Measurements from ENCODE around the gene RNASEH2C.
"Not testable (repeated sequence)": the region's sequence is repeated elsewhere in the genome, so short reads cannot be mapped to it uniquely, and the experiment has no call there.

RNASEH2C gene

DNA sequence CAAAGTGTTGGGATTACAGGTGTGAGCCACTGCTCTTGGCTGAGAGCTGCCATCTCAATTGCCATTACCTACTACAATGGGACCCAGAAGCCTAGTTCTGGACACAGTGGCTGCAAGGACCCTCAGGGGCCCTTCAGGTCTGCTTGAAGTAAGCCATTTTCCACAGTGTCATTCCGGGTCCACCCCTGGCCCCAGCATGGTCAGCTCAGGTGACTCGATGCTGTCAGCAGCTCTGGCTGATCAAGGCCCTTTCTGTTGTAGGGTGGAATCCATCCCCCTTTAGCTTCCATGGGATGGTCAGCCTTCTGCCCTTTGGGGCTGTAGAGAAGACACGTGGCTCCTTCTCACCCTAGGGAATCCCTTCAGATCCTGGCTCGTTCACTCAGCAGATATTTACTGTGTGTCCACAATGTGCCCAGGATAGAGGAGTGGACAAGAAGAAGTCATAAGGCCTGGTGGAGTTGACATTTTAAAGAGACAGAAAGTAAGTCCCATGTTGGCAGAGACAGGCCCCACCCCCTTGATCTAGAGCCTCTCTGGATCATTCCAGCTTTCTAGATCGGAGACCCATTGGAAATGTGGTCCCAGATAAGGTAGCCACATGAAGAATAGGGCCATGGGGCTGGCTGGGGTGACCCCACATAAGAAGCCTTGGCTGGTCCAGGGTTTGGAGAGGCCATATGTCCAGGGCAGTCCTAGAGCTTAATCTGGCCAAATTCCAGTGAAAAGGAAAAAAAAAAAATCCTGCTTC is 23.6 kb downstream of the RNASEH2C start:
- H3K4me3 ChIP-seq (ENCODE audit: low read depth in 1 of 2, low read length in 2 of 2), result no peak overlapping the region
- peaks cover 9 to 22% of the 10 kb centered on the region in 2 donors for H3K4me1 ChIP-seq (ENCODE audit: control insufficient read depth in 1 of 2, insufficient read depth in 2 of 2, low read length in 2 of 2)
- H3K36me3 ChIP-seq (ENCODE audit: control insufficient read depth in 1 of 2, insufficient read depth in 2 of 2, low read length in 2 of 2), result no peaks in the 10 kb centered on the region
- no peaks in the 10 kb centered on the region for H3K27me3 ChIP-seq (ENCODE audit: control insufficient read depth in 1 of 2, insufficient read depth in 2 of 2, low read length in 2 of 2)
- H3K27ac ChIP-seq (ENCODE audit: low read depth, low read length), result no peak overlapping the region
- H3K9ac ChIP-seq (ENCODE audit: low read depth in 1 of 2, low read length in 2 of 2), result no peak overlapping the region
- no peaks in the 10 kb centered on the region for H3K9me3 ChIP-seq (ENCODE audit: control insufficient read depth in 1 of 2, low read length in 2 of 2)

DNA sequence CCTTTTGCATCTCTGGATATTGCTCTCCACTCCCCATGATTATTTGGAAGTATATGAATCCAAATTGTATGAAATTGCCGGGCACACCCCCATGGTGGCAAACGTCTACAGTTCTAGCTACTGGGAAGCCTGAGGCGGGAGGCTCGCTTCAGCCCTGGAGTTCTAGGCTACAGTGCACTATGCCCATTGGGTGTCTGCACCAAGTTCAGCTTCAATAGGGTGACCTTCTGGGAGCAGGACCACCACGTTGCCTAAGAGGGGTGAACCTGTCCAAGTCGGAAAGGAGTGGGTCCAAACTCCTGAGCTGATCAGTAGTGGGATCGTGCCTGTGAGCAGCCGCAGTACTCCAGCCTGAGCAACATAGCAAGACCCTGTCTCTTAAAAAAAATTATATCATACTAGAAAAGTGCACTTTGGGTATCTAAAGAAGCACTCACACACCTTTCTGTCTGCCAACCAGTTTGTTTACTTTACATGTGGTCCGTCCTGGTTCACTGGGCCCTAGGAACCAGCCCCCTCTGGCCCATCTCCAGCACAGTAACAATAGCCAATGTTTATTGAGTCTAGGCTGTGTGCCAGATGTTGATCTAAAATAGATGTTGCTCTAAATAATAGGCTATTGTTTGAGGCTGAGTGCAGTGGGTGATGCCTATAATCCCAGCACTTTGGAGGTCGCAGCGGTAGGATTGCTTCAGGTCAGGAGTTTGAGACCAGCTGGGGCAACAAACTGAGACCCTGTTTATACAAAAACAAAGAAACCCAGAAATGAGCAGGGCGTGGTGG is 24.9 kb downstream of the RNASEH2C start:
- Histone ChIP-seq H3K4me3 (ENCODE audit: low read depth in 1 of 2, low read length in 2 of 2) (no peak overlapping the region), H3K4me1 (ENCODE audit: control insufficient read depth in 1 of 2, insufficient read depth in 2 of 2, low read length in 2 of 2) (peaks cover 9 to 22% of the 10 kb centered on the region in 2 donors), H3K9me3 (ENCODE audit: control insufficient read depth in 1 of 2, low read length in 2 of 2) (no peaks in the 10 kb centered on the region), H3K27ac (ENCODE audit: low read depth, low read length) (no peak overlapping the region), H3K36me3 (ENCODE audit: control insufficient read depth in 1 of 2, insufficient read depth in 2 of 2, low read length in 2 of 2) (no peaks in the 10 kb centered on the region), H3K9ac (ENCODE audit: low read depth in 1 of 2, low read length in 2 of 2) (no peak overlapping the region), H3K27me3 (ENCODE audit: control insufficient read depth in 1 of 2, insufficient read depth in 2 of 2, low read length in 2 of 2) (no peaks in the 10 kb centered on the region)

- H3K9ac ChIP-seq (ENCODE audit: low read depth in 1 of 2, low read length in 2 of 2), result peak overlapping the region in 1 of 2 donors; percentile 46
- H3K36me3 ChIP-seq (ENCODE audit: control insufficient read depth in 1 of 2, insufficient read depth in 2 of 2, low read length in 2 of 2), result no peaks in the 10 kb centered on the region
- peaks cover 9 to 22% of the 10 kb centered on the region in 2 donors for H3K4me1 ChIP-seq (ENCODE audit: control insufficient read depth in 1 of 2, insufficient read depth in 2 of 2, low read length in 2 of 2)
- H3K4me3 ChIP-seq (ENCODE audit: low read depth in 1 of 2, low read length in 2 of 2), result peak overlapping the region; percentile 49 to 54
- no peaks in the 10 kb centered on the region for H3K27me3 ChIP-seq (ENCODE audit: control insufficient read depth in 1 of 2, insufficient read depth in 2 of 2, low read length in 2 of 2)
- H3K27ac ChIP-seq (ENCODE audit: low read depth, low read length), result no peak overlapping the region
- no peaks in the 10 kb centered on the region for H3K9me3 ChIP-seq (ENCODE audit: control insufficient read depth in 1 of 2, low read length in 2 of 2)
Observed at GRCh38 chr11:65692367-65692766, 28.2 kb downstream of the RNASEH2C start.

DNA sequence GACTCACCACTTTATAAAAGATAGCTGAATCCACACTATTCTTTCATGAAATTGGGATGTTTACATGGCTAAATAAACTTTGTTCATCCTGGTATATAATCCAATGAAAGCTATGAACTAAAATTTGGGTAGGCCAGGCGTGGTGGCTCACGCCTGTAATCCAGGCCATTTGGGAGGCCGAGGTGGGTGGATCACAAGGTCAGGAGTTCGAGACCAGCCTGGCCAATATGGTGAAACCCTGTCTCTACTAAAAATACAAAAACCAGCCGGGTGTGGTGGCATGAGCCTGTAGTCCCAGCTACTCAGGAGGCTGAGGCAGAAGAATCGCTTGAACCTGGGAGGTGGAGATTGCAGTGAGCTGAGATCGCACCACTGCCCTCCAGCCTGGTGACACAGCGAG is 28.8 kb downstream of the RNASEH2C start:
- not testable (repeated sequence) for H3K9ac ChIP-seq (ENCODE audit: low read depth in 1 of 2, low read length in 2 of 2); H3K27ac ChIP-seq (ENCODE audit: low read depth, low read length); H3K36me3 ChIP-seq (ENCODE audit: control insufficient read depth in 1 of 2, insufficient read depth in 2 of 2, low read length in 2 of 2); H3K27me3 ChIP-seq (ENCODE audit: control insufficient read depth in 1 of 2, insufficient read depth in 2 of 2, low read length in 2 of 2); H3K4me3 ChIP-seq (ENCODE audit: low read depth in 1 of 2, low read length in 2 of 2); H3K9me3 ChIP-seq (ENCODE audit: control insufficient read depth in 1 of 2, low read length in 2 of 2)
- H3K4me1 ChIP-seq (ENCODE audit: control insufficient read depth in 1 of 2, insufficient read depth in 2 of 2, low read length in 2 of 2), result peaks cover 9 to 22% of the 10 kb centered on the region in 2 donors

GRCh38 chr11:65685981-65686380 is 34.6 kb downstream of the RNASEH2C start:
- no peaks in the 10 kb centered on the region for H3K36me3 ChIP-seq (ENCODE audit: control insufficient read depth in 1 of 2, insufficient read depth in 2 of 2, low read length in 2 of 2)
- H3K9me3 ChIP-seq (ENCODE audit: control insufficient read depth in 1 of 2, low read length in 2 of 2), result no peaks in the 10 kb centered on the region
- H3K4me3 ChIP-seq (ENCODE audit: low read depth in 1 of 2, low read length in 2 of 2), result no peak overlapping the region
- no peaks in the 10 kb centered on the region for H3K27me3 ChIP-seq (ENCODE audit: control insufficient read depth in 1 of 2, insufficient read depth in 2 of 2, low read length in 2 of 2)
- H3K4me1 ChIP-seq (ENCODE audit: control insufficient read depth in 1 of 2, insufficient read depth in 2 of 2, low read length in 2 of 2), result no peaks in the 10 kb centered on the region
- no peak overlapping the region for H3K27ac ChIP-seq (ENCODE audit: low read depth, low read length)
- no peak overlapping the region for H3K9ac ChIP-seq (ENCODE audit: low read depth in 1 of 2, low read length in 2 of 2)

DNA sequence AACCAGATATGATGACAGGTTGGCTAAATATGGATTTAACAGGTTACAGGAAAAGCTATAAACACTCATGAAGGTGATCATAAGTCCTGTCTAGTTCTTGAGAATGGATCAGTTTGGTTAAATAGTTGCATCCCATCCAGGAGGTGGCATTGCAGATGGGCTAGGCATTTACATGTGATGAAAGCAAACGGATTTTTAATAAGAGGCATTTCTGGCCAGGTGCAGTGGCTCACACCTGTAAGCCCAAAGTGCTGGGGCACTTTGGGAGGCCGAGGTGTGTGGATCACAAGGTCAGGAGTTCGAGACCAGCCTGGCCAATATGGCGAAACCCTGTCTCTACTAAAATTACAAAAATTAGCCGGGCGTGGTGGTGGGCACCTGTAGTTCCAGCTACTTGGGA is 37.1 kb downstream of the RNASEH2C start:
- not testable (repeated sequence) for H3K4me1 ChIP-seq (ENCODE audit: control insufficient read depth in 1 of 2, insufficient read depth in 2 of 2, low read length in 2 of 2); H3K9ac ChIP-seq (ENCODE audit: low read depth in 1 of 2, low read length in 2 of 2); H3K9me3 ChIP-seq (ENCODE audit: control insufficient read depth in 1 of 2, low read length in 2 of 2); H3K4me3 ChIP-seq (ENCODE audit: low read depth in 1 of 2, low read length in 2 of 2); H3K27me3 ChIP-seq (ENCODE audit: control insufficient read depth in 1 of 2, insufficient read depth in 2 of 2, low read length in 2 of 2); H3K36me3 ChIP-seq (ENCODE audit: control insufficient read depth in 1 of 2, insufficient read depth in 2 of 2, low read length in 2 of 2); H3K27ac ChIP-seq (ENCODE audit: low read depth, low read length)

DNA sequence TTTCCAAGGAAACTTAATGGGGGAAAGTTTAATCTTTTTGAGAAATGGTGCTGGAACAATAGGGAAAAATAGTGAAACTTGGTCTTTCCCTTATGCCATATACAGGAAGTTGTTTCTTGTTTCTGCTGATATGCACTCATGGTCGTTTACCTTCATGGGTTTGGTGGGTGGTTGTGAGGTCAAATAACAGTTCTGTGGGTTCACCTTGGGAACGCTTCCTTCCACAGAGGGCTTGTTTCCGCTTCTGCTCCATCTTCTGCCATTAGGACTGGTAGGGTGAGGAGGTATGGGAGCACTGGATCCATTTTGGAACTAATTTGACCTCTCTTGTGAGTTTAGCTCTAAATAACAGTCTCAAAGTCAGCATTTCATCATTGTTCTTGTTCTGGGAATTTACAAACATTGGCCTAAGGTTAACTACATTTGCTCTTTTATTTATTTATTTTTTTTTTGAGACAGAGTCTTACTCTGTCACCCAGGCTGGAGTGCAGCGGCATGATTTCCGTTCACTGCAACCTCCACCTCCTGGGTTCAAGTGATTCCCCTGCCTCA is 40.3 kb downstream of the RNASEH2C start:
- Histone ChIP-seq H3K9me3 (ENCODE audit: control insufficient read depth in 1 of 2, low read length in 2 of 2) (no peaks in the 10 kb centered on the region), H3K9ac (ENCODE audit: low read depth in 1 of 2, low read length in 2 of 2) (no peak overlapping the region), H3K4me1 (ENCODE audit: control insufficient read depth in 1 of 2, insufficient read depth in 2 of 2, low read length in 2 of 2) (no peaks in the 10 kb centered on the region), H3K36me3 (ENCODE audit: control insufficient read depth in 1 of 2, insufficient read depth in 2 of 2, low read length in 2 of 2) (no peaks in the 10 kb centered on the region), H3K27me3 (ENCODE audit: control insufficient read depth in 1 of 2, insufficient read depth in 2 of 2, low read length in 2 of 2) (no peaks in the 10 kb centered on the region), H3K27ac (ENCODE audit: low read depth, low read length) (no peak overlapping the region), H3K4me3 (ENCODE audit: low read depth in 1 of 2, low read length in 2 of 2) (no peak overlapping the region)

DNA sequence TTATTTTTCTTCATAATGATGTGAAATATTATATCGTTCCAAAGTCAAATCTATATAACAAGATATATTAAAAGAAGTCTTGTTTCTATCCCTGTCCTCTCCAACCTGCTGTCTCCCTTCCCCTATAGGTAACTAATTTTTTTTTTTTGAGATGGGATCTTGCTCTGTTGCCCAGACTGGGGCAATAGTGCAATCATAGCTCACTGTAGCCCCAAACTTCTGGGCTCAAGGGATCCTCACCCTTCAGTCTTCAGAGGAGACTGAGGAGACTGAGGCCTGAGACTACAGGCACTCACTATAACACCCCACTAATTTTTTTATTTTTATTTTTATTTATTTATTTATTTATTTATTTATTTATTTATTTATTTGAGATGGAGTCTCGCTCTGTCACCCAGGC is 47.6 kb downstream of the RNASEH2C start:
- H3K4me1 ChIP-seq (ENCODE audit: control insufficient read depth in 1 of 2, insufficient read depth in 2 of 2, low read length in 2 of 2), result no peaks in the 10 kb centered on the region
- H3K4me3 ChIP-seq (ENCODE audit: low read depth in 1 of 2, low read length in 2 of 2), result no peak overlapping the region
- no peak overlapping the region for H3K27ac ChIP-seq (ENCODE audit: low read depth, low read length)
- H3K9me3 ChIP-seq (ENCODE audit: control insufficient read depth in 1 of 2, low read length in 2 of 2), result no peaks in the 10 kb centered on the region
- no peaks in the 10 kb centered on the region for H3K27me3 ChIP-seq (ENCODE audit: control insufficient read depth in 1 of 2, insufficient read depth in 2 of 2, low read length in 2 of 2)
- H3K36me3 ChIP-seq (ENCODE audit: control insufficient read depth in 1 of 2, insufficient read depth in 2 of 2, low read length in 2 of 2), result no peaks in the 10 kb centered on the region
- no peak overlapping the region for H3K9ac ChIP-seq (ENCODE audit: low read depth in 1 of 2, low read length in 2 of 2)

DNA sequence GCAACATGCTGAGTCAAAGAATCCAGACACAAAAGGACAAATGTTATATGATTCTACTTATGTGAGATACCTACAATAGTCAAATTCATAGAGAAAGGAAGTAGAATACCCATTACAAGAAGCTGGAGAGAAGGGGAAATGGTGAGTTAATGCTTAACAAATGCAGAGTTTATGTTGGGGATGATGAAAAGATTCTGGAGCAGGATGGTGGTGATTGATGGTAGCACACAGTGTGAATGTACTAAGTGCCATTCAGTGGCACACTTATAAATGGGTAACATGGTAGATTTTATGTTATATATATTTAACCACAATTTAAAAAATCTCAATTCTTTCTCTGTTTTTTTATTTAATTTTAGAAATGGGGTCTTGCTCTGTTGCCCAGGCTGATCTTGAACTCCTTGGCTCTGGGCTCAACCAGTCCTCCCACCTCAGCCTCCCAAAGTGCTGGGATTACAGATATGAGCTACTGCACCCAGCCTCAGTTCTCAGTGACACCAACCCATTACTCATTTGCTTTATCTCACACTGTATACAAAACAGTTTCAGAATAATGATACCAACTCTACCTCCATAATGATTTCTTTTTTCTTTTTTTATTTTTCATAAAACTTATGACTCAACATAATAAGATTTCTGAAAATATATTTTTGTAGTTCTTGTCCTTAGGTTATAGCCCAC is 48.3 kb downstream of the RNASEH2C start:
- H3K9ac ChIP-seq (ENCODE audit: low read depth in 1 of 2, low read length in 2 of 2), result no peak overlapping the region
- H3K4me3 ChIP-seq (ENCODE audit: low read depth in 1 of 2, low read length in 2 of 2), result no peak overlapping the region
- H3K27ac ChIP-seq (ENCODE audit: low read depth, low read length), result no peak overlapping the region
- H3K4me1 ChIP-seq (ENCODE audit: control insufficient read depth in 1 of 2, insufficient read depth in 2 of 2, low read length in 2 of 2), result no peaks in the 10 kb centered on the region
- H3K36me3 ChIP-seq (ENCODE audit: control insufficient read depth in 1 of 2, insufficient read depth in 2 of 2, low read length in 2 of 2), result no peaks in the 10 kb centered on the region
- no peaks in the 10 kb centered on the region for H3K9me3 ChIP-seq (ENCODE audit: control insufficient read depth in 1 of 2, low read length in 2 of 2)
- no peaks in the 10 kb centered on the region for H3K27me3 ChIP-seq (ENCODE audit: control insufficient read depth in 1 of 2, insufficient read depth in 2 of 2, low read length in 2 of 2)
